Measurements from ENCODE around the gene PDZRN3.

The PDZRN3 gene

DNA sequence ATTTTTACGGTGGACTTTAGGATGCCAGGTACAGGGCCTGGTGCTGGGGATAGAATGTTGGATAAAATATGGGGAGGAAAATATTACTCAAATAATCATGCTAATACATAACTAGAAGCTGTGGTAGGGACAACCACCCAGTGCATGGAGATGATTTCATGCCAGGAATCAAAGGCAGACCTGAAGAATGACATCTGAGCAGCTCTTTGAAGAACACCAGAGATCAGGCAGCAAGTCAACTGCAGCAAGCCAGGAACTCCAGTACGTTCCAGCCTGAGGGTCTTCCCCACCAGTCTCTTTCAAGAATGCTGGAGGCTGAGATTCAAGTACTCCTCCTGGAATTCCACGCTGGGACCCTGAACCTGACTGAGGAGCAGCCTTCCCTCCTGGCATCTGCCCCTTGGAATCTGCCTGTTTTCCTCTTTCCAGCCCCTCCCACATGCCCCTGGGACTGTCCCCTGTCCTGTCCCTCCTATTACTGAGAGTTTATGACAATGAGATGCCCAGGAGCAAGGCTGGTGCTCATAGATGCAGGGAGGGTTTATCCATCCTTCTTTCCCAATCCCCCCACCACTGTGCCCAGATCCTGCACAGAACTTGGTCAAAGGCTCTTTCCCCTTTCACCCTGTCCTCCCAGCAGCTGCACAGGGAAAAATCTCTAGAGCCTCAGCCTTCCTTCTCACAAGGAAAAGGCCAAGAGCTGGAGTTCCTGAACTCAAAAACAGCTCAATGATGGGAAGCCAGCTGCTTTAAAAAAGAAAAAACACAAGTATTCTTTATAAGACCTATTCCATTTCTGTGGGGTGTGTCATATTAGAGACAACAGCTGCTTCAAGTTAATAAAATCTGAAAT is 68.0 kb downstream of the PDZRN3 start:
- DNase-seq (ENCODE audit: low read depth), result no peak

DNA sequence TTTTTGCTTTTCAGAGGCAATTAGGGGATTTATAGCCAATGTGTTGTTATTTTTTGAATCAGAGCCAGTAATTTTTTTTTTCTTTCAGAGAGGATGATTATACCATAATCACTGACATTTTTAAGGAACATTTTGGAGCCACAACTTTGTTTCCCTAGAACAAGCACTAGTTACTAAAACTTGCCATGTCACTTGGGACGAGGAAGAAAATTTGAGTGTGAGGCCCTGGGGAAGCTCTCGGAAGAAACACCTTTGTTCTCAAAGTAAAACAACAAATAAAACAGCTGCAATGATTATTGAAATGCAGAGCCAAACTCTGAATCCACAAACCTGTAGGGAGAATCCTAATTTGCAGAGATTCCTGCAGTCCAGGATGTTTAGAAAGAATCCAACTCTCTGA is 69.7 kb downstream of the PDZRN3 start:
- DNase-seq (ENCODE audit: low read depth), result no peak

DNA sequence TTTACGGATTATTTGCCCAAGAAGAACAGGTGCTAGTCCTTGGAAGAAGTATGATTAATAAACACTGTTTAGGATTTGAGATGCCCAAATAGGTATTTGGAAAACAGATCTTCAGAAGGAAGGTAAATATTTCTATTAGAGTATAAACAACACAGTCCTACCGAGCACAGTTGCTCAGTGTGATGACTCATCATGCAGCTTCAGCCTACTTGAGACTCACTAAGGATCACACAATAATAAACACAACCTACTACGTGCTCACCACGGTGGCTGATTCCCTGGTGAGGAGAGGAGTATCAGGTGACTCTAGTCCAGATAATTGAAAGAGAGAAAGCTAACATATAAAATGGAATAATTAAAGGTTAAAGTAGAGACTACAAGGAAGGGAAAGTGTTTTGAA is 72.0 kb downstream of the PDZRN3 start:
- no peak for DNase-seq (ENCODE audit: low read depth)

DNA sequence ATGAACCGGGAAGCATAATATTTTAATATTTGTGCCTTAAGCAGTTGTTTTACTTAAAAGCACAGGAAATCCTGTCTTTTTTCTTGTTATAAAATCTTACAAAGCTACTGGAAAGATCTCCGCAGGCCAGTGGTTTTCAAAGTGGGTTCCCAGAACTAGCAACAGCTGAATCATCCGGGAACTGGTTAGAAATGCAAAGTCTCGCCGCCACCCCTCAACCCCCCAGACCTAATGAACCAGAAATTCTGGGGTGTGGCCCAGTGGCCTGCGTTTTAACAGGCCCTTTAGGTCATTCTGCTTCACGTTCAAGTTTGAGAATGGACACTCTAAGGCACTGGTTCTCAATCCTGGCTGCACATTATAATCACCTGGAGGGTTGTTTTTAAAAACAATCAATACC is 74.7 kb downstream of the PDZRN3 start:
- no peak for DNase-seq (ENCODE audit: low read depth)

DNA sequence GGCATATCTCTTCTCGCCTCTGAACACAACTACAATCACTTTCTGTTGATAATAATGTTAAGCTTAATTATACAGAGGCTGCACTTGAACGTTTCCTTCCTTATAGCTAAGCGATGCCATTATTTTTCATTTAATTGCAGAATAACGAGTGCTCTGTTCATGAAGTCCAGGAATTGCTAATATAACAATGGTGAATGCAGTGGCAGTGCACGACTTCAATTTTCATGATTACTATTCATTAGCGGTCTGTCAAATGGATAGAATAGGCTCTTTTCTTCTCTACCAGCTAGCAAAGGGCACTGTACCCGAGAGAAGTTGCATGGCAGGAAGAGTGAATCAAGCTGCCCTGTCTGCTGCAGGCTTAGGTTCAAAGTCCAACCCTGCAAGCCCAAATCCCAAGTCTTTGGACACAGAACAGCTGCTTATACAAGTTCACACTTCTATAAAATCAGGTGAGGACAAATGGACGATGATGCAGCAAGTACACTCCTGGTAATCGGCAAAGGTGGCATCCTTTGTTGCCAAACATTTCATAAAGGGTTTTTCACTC is 75.6 kb downstream of the PDZRN3 start:
- no peak for DNase-seq (ENCODE audit: low read depth)

DNA sequence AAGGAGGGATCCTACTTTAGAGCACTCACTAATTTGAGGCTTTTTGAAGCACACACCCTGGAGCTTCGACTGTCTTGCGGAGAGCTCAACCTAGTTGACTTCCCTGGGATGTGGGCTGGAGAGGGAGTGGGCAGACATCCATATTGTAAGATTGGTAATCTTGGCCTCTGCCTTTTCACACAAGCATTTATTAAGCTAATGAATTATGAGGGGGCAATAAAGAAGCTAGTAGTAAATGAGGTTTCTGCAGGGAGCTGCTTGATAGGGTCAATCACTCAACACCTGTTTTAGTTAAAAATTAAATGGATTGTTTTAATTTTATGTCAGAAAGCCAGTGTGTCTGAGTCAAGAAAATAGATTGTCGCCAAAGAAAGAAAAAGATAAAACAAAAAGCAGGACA is 76.3 kb downstream of the PDZRN3 start:
- DNase-seq (ENCODE audit: low read depth), result no peak

DNA sequence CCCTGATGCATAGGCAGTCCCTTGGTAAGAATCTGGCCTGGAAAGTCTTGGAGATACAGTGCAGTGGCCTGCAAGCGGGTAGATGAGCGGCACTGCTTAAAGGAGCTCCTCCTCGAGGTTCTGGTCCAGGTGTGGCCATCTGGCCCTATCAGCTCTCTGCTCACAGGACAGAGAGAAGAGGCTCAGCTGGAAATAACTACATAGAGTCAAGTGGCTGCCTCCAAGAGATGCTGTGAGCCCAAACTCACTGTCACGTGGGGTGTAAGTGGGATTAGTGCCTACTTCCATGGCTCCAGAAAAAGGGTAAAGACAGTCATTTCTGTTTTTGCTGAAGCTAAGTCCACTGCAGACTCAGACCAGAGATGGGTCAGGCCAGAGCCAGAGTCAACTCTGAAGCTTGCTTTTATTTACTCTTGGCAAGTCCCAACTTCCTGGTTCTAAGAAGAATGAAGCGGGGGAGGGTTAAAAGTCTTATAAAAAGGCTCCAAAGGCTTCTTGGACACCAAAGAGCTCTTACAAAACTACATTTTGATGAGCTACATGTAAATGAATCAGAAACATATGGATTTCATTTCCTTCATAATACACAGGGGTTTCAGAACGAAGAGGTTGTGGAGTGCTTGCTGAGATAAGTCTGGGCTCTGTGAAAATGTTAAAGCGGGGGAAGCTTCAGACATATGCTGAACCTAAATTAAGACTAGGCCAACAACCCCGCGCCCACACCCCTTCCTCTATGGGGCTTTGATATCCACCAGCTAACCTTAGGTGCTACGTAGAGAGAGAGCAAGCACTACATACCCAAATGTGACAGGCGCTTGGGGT is 77.1 kb downstream of the PDZRN3 start:
- no peak for DNase-seq (ENCODE audit: low read depth)

DNA sequence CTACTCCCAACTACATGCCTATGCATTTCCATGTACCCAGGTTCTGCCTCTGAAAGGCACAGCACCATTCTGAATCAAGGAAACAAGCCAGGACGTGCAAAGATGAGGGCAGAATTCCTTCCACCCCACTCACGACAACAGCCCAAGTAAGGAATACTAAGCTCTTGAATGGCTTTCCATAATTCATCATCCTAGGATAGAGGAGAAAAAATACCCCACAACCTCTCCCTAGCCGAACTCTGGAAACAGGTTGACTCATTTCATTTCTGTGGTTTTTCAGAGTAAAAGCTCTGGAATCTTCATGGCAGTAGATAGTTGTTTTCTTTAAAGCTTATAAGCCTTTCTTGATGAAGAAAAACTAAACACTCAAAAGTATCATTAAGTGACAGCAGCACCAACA is 77.8 kb downstream of the PDZRN3 start:
- DNase-seq (ENCODE audit: low read depth), result no peak

DNA sequence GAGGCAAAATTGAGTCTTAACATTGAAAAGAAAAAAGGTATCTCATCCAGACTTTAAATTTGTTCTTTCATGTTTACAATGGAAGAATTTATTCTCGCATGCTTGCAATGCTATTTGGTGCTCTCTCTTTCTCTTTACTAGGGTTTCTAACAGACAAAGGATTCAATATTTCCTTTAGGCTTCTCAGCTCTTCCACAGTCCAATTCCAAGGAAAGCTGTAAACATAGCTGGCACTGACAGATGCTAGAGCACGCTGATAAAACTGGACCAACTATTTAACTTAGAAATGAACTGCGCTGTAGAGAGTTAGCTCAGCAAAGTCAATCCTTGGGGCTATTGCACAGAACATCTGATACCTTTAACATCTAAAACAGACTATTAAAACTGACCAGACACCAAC is 81.3 kb downstream of the PDZRN3 start:
- DNase-seq (ENCODE audit: low read depth), result no peak

DNA sequence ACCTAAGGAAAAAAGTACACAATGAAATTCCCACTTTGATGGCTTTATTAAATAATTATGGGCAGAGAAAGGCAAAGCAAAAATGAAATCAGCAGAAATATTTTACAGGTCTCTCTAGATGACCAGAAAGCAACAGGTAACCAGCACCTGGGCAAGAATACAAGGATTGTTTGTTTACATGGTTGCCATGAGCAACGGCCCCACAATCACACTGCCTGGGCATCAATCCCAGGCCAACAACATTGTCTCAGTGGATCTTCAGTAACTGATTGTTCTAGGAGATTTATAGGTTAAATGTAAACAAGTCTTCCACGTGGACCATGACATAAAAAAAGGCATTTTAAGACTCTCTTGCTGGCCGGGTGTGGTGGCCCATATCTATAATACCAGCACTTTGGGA is 82.6 kb downstream of the PDZRN3 start:
- DNase-seq (ENCODE audit: low read depth), result no peak

DNA sequence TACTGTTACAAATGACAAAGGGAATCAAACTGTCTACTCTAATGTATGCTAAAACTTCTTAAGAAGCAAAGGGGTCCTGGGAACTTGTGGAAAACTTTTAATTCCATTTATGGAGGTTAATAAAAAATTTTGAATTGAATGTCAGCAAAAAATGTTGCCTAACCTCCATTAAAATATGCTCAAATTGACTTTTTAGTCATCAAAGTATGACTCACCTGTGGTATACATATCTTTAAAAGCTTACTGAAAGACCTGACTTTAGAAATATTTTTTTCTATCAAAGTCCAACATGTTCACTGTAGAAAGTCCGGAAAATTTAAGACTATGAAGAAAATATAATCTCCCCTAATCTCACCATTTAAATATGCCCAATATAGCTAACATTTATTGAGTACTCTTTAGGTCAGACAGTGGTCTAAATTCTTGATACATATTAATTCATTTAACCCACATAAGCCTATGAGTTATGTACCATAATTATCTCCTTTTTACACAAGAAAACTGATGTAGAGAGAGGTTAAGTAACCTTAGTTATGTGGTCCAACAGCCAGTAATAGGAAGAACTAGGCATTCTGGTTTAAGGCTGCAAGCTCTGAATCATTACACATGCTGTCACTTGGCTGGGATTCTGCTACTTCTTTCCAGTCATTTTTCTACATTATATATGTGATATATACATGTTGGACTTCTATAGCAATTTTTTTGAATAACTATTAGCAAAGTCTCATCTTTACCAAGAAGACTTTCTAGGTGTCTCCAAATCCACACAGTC is 83.6 kb downstream of the PDZRN3 start:
- DNase-seq (ENCODE audit: low read depth), result no peak

DNA sequence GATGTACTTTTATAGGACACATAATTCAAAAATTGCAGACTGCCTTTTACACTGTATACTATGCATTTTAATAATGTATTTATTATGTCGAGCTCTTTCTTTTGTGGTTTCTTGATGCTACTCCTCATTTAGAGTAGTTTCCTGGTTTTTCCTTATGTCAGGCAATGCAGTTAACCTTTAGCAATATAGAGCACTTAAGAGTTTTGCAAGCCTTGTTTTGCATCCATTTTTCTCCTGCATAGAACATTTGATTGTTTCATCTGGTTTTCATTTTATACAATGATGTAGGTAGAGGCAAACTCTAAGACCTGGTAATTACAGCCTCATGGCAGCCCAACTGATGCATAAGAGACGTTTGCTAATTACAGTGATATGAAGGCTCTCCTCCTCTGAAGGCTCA is 86.3 kb downstream of the PDZRN3 start:
- no peak for DNase-seq (ENCODE audit: low read depth)

DNA sequence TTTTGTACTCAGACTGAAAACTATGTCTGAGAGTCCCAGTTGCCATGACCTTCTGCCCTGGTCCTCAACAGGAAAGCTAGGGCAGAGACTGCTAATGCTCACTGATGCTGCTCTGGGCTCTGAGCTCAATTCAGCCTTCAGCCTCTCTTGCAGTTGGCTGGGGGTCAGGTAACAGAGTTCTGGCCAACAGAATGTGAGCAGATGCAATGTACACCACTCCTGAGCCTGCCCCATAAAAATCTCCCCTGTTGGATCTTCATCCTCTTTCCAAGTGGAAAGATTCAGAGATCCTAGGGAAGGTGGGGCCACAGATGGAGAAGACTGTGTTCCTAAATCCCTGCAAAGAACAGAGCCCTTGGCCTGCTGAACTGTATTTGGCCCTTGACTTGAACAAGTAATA is 87.8 kb downstream of the PDZRN3 start:
- no peak for DNase-seq (ENCODE audit: low read depth)

DNA sequence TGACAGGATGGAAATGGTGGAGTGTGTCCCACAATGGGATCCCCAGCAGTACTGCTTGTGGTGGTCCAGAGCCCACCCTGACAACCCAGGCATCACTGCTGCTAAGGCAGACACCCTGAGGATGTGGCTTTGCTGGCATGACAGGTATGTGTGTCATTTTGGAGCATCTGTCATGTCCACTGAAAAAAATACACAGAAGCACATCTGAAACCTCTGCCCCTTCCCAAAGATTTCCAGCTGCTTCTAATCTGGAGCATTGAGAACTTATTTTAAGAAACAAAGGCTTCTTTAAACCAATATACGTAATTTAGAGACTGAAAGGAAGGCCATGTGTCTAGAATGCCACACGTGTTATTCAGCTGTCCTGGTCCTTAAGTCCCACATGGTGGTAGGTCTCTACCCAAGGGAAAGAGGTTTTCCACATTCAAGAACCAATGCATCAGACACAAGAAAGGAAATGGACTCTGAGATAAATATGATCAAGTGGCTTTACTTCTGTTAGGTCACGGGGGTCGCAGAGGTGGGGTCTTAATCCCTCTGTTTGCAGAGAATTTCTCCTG is 88.3 kb downstream of the PDZRN3 start:
- no peak for DNase-seq (ENCODE audit: low read depth)

DNA sequence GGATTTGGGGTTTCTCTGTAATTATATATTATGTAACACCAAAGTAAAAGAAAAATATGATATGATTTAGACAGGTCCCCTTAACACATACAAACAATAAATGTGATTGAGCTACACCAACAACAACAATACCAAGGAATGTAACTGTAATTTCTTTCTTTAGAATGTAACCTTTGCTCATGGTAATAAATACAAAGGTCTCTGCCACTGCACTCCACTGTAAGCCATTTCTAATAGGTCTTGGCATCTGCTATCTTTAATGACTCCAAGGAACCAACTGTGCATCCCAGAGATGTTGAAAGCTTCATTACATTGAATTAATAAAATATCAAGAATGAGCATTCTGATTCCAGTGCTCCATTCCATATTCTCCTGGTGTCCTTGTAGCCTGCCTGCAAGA is 88.8 kb downstream of the PDZRN3 start:
- no peak for DNase-seq (ENCODE audit: low read depth)

DNA sequence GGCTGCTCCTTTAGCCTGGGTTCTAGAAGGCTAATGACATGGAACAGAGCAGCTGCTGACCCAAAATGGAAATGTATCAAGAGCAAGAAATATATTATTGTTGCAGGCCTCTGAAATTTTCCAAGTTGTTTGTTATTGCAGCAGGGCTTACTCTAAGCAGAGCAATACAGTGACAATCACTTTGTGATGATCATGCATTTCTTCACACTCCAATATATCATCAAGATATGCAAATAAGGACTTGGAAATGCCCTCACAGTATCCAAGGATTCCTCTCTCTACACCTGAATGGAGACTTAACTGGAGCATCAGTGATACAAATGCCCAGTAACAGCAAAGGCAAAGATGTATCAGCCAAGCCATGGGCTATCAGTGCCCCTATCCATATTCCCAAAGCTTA is 89.6 kb downstream of the PDZRN3 start:
- DNase-seq (ENCODE audit: low read depth), result no peak

DNA sequence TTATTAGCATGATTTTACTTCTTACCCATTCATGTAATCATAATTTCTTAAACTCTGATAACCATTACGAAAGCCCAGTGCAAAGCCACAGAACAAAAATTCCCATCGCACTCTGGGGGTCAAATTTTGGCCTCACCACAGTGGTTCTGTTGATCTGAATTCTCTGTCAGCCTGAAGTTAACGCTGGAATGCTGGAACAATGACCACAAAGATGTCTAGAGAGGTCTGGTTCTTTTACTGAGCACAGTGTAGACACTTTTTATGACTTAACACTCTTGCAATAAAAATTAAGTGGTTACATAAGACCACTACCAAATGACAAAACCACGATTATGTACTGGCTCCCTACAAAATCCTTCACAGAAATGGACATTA is 94.7 kb downstream of the PDZRN3 start:
- DNase-seq (ENCODE audit: low read depth), result no peak

DNA sequence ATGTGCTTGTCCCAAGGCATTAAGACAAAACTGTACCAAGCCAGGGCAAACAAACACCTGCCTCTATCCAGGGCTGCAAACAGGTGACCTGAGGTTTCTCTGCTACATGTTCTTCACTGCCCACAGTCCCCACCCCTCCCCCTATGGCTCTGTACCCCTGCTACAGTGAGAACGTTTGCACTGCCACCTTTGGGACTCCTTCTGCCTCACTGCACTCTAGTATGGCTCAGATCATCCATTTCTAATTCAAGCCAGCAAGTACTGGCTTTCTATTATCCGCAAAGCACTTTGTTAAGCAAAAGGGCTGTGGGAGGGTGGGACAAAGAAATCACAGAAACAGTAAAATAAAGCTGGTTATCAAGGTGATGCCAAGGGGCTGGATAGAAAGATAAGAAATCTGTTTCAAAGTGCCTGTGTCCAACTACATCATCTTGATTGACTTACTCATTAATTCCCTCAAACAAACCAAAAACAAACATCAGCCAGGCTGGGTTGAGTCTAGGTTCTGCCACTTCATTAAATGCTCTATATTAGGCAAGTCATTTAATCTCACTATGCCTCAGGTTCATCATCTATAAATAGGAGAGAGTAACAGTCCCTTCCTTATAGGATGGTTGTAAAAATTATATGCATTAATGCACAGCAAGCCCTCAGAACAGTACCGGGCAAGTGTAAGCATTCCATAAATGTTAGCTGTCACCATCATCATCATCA is 95.3 kb downstream of the PDZRN3 start:
- DNase-seq (ENCODE audit: low read depth), result no peak

DNA sequence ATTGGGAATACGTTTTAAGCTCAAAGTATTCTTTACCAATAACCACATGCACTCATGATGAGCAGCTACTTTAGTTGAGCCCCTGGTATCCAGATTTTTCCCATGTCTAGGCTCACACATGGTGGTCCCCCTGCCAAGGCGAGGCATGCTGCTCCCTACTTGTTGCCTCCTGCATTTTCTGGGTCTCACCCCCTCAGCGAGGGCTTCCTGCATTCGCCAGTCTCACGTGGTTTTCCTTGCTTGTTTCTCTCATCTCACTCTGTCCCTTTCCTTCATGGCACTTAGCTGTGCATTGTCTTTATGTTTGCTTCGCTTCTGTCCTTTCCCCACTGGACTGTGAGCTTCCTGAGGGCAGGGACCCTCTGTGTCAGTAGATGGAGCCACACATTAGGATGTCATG is 99.2 kb downstream of the PDZRN3 start:
- DNase-seq (ENCODE audit: low read depth), result no peak

DNA sequence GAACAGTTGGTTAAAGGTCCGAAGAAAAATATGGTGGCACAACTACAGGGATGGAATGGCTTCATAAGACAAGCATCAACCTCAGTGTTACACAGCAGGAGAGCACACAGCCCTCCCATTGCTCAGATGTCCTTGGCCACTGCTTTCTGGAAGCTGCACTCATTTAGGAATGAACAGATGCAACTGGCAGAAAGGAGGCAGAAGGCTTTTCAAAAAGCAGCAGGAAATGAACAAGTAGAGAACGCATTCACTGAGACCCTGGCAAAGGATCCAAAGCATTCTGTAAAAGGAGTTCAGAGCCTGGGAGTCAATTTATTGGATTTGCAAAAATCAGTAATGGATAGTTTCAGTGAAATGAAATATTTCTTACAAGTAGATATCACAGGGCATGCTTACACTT is 101.1 kb downstream of the PDZRN3 start:
- no peak for DNase-seq (ENCODE audit: low read depth)

DNA sequence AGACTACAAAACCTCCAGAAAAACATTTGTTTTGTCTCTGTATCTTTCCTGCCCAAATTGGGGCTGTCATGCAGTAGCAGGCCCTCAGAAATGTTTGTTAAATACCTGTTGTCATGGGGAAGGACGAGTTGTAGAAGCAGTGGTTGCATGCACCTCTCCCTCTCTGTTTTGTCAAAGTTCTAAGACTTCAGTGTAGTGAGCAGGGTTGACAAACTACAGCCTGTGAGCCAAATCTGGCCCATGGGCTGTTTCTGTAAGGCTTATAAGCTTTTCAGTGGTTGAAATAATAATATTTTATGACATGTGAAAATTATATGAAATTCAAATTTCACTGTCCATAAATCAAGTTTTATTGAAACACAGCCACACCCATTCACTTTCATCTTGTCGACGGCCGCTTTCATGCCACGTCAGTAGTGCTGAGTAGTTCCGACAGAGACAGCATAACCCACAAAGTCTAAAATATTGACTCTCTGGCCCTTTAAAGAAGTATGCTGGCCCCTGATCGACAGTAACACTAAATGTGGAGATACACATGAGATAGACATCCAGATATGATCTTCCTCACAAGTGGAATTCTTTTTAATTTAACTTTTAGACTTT is 102.9 kb downstream of the PDZRN3 start:
- no peak for DNase-seq (ENCODE audit: low read depth)

All from activated T-cell treated with anti-CD3 and anti-CD28 coated beads for 24 hours (primary cell).